Stimulated activated CD4-positive, alpha-beta T cell treated with anti-CD3 and anti-CD28 coated beads, Interleukin-15, amount 100 ng/mL, for 48 hours (primary cell): ENCODE measurements around the gene CSTA.
"Not testable (repeated sequence)": the region's sequence is repeated elsewhere in the genome, so short reads cannot be mapped to it uniquely, and the experiment has no call there.

ENCODE experiments used
- DNase-seq, 2 donors: peaks; one replicate each; pipeline ENCODE4 v3.0.0-alpha.2; 2020; ENCODE audit warnings: low read depth in 2 of 2

Gene CSTA

DNA sequence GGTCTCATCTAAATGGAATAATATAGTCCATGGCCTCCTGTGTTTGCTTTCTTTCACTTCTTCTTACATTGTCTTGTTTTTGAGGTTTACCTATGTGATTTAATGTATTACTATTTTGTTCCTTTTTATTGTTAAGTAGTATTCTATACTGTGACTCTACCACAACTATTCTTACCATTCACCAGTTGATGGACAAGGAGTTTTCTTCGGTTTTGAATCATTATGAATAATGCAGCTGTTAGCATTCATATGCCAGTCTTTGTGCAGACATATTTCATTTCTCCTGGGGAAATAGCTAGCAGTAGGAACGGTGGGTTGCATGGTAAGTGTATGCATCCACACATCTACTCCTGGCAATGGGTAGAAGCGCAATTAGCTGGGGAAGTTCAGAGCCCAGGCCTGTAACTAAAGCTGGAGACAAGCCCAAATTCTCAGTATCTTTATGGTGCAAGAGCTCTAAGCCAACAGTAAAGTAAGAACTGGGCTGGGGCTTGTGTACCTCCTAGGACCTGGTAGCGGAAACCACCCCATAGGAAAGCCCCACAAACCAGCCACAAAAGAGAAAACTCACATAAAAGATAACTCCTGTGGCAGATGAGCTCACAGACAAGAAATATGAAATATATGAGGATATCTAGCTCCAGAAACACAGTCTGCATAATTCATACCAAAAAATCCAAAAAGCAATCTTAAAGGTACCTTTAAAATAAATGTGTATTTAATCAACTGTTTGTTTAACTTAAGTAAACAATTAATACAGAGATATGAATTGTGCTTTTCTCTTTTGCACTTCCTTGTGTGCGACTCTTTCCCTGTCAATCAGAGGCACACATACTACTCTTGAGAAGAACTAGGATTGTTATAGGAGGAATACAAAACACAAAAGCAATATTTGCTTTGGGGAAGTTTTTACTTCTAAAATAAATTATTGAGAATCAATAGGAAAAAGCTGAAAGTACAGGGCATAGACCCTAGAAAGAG lies 2.7 kb upstream of the CSTA start:
- DNase-seq: no peak

DNA sequence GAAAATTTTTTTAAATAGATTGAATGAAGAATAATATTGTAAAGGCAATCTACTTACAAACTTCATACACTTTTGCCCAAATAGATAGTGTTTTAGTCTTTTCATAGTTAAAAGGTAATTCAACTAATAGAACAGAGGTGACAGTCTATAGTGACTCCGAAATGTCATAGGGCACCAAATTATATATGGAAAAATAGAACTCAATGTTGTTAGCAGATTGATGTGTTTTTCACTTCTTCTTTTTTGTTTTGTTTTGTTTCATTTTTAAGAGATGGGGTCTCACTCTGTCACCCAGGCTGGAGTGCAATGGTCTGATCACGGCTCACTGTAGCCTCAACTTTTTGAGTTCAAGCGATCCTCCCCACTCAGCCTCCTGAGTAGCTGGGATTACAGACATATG lies 721 bp downstream of the CSTA start:
- DNase-seq: no peak

DNA sequence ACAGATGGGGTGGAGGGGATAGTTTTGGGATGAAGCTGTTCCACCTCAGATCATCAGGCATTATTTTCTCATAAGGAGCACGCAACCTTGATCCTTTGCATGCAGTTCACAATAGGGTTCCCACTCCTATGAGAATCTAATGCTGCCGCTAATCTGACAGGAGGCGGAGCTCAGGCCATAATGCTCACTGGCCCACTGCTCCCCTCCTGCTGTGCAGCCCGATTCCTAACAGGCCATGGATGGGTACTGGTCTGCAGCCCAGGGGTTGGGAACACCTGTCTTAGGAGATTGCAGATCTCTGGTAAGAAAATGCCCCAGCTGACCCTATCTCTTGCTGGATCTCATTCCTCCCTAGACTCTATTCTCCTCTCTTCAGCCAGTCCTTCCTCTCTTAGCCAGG lies 6.8 kb downstream of the CSTA start:
- no peak for DNase-seq

DNA sequence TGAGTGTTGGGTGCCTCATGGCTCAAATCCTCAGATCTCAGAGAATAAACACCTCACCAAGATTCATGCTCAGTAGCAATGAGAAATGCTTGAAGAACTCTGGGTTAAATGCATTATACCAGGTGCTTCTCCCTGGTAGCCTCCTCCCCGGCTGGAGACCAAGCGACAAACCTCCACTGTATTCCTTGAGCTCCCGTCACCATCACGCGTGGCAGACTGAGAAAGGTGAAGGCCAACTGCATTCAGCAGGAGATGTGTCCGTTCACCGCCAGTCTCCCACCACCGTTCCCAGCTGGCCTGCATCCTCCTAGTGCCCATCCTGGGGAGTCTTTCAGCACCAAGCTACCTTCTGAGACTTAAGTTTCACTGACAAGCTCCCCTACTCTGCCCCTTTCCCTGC lies 7.5 kb downstream of the CSTA start:
- no peak for DNase-seq

DNA sequence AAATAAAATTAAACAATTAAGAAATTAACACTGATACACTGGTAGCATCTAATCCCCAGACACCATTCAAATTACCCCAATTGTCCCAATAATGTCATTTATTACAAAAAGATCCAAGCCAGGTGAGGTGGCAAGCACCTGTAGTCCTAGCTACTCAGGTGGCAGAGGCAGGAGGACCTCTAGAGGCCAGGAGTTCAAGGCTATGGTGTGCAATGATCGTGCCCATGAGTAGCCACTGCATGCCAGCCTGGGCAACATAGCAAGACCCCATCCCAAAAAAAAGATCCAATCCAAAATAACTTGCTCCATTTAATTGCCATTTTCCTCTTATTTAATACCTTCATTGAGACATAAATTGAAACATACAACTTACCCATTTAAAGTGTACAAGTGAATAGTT lies 17.8 kb downstream of the CSTA start:
- DNase-seq: no peak

DNA sequence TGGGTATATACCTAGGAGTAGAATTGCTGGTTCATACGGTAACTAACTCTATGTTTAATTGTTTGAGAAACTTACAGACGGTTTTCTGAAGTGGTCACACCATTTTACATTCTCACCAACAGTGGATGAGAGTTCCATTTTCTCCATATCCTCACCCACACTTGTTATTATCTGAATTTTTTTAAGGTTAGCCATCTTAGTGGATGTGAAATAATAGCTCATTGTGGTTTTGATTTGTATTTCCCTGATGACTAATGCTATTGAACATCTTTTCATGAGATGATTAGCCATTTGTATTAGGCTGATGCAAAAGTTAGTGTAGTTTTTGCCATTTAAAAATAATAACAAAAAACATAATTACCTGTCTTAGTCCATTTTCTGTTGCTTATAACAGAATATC lies 18.6 kb downstream of the CSTA start:
- DNase-seq: no peak

DNA sequence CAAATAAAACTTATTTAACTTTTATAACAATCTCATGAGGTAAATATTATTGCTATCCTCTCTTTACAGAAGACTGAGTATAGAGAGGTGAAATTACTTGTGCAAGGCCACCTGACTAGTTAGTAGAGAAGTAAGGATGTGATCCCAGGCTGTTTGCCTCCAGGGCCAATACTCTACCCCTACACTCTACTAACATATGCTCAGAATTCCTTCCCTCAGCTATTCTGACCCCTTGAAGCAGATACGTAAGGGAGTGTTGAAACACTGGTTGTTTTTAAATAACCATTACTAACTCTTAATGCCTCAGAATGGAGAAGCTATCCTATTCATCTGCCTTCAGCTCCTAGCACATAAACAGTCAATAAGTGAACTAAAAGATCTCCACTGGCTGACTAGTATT lies 24.1 kb downstream of the CSTA start:
- DNase-seq: no peak

DNA sequence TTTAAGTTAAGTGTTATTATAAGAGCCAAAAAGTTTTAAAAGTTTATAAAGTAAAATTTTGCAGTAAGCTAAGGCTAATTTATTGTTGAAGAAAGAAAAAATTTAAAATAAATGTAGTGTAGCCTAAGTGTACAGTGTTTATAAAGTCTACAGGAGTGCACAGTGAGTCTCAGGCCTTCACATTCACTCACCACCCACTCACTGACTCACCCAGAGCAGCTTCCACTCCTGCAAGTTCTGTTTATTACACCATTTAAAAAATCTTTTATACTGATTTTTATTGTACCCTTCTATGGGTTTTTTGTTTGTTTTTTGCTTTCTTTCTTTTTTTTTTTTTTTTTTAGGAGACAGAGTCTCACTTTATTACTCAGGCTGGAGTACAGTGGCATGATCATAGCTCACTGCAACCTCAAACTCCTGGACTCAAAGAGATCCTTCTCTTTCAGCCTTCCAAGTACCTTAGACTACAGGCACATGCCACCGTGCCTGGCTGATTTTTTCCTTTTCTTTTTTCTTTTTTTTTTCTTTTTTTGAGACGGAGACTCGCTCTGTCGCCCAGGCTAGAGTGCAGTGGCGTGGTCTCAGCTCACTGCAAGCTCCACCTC lies 25.9 kb downstream of the CSTA start:
- DNase-seq: no peak

DNA sequence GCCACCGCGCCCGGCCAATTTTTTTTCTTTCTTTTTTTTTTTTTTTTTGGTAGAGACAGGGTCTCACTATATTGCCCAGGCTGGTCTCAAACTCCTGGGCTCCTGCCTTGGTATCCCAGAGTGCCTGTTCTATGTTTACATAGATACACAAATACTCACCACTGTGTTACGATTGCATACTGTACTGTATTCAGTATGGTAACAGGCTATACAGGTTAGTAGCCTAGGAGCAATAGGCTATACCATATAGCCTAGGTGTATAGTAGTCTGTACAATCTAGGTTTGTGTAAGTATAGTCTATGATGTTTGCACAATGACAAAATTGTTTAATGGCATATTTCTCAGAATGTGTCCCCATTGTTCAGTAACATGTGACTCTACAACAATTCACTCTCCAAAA lies 26.6 kb downstream of the CSTA start:
- no peak for DNase-seq

DNA sequence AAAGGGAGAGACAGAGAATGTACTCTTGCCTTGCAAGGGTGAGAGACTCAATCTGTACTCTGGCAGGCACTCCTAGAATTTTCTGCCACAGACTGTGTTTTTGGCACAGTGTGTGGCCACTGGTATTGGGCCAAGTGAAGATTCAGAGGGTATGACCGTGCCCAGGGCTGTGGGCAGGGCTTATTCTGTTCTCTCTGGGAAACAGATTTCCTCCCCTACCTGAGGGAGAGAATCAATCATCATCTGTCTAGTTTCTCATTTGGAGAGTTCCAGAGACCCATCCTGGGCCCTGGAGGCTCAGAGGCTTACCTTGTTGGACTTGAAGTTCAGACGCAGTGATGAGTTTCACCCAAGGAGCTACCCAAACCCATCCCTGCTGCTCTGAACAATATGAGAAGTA lies 28.2 kb downstream of the CSTA start:
- DNase-seq: no peak

DNA sequence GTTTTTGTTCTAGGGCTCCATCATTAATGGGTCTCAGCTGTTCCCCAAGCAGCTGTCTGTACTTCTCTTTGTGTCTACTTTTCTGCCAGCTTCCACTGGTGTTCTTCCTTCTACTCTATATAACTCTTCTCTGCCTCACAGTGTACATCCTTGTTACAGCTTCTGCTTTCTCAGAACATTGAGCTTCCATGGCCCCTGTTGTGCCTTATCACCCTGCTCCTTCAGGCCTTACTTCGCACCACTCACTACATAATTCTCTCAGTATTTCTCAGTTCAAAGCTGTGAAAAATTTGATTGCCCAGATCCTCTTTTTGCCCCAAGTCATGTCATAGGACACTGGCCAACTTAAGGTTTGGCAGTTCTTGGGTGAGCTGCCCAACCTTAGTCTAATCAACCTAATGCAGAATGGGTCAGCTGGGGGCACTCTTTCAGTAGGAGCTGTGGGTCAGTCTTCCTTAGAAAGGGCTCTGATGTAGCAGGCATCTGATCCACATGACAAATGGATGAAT lies 28.9 kb downstream of the CSTA start:
- DNase-seq: no peak

DNA sequence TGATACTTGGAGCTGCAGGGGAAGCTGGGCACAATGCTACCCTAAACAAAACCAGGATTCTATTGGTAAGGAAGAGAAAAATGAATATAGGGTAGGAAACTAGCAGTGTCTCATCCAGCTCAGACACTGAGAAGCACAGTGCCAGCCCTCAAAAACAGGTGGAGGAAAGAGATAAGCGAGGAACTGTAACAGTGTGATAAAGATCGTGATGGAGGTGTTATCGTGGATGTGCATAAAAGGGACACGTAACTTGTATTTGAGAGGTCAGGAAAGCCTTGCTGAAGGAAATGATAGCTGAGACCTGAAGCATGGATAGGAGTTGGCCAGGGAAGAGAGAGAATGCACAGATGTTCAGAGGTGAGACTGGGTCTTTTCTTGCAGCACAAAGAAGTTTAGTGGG lies 30.6 kb downstream of the CSTA start:
- DNase-seq: no peak

DNA sequence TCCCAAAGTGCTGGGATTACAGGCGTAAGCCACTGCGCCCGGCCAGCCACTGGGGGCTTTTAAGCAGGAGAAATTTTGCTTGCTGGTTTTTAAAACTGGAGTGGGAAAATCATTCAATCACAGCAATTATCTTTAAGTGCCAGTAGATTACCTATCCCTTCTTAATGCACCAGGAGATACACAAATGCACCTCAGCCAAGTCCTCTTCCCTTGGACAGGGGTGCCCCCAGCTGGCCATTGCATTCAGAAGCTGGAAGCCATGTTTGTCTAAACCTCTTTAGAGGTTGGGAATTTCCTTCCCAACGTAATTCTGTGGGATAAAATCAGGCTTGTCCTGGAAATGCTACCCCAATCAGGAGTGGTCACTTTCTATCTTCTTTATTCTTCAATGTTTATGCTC lies 31.4 kb downstream of the CSTA start:
- no peak for DNase-seq

DNA sequence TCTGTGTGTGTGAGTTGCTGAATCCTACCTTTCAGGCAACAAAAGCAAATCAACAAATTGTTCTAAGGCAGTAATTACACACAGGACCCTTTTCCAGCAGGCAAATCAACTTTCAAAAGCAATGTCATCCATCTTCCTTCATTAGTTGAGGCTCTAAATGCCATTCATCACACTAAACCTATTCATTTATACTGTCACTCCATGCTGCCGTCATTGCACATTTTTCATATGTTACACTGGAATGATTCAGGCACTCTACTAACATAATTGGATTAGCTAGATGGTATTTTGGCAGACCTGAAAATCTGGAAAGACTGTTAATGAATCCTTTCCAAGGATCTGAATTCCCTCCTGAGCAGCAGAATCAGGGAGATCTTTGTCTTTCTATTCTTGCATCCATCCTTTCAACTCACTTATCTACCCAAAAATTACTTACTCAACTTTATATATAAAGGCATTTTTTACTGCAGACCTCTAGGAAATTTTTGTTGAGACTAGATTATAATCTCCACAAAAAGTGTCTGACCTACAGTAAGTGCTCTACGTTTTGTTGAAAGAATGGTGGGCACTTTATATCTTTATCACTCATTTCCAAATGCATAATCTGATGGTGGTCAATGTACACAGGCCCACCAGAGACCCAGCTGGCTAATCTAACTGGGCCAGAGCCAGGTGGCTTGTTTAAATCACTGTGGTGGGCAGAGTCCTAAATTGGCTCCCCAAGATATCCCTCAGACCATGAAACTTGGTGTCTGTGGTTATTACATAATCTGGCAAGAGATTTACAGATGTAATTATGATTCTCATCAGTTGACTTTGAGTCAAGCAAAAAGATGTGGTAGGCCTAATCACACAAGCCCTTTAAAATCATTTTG lies 33.0 kb downstream of the CSTA start:
- no peak for DNase-seq

DNA sequence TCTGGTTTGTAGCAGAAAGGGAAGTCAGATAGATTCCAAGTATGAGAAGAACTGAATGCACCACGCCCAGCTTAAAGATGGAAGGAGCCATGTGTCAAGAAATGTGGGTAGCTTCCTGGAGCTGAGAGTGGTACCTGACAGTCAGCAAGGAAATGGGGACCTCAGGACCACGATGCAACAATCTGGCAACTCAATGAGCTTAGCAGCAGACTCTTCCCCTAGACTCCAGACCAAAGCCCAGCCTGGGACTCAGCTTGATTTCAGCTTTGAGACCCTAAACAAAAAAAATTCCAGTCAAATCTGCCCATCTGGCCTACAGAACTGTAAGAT lies 33.6 kb downstream of the CSTA start:
- no peak for DNase-seq

DNA sequence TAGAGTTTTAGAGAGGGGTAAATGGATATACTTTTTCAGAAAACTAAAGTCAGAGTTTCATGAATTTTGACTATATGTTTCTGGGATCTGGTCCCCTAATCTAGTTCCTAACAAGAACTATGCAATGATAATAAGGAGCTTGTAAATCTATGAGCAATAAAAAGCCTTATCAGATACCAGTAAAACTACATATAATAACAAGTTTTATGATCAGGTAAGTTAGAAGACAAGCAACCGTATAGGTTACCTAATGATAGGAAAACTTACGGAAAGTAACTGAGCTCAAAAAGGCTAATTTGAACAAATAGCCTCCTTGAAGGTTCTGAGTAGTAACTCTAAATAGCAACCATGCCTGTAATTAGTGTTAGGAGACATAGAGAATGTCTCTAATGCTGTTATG lies 37.0 kb downstream of the CSTA start:
- DNase-seq: no peak

DNA sequence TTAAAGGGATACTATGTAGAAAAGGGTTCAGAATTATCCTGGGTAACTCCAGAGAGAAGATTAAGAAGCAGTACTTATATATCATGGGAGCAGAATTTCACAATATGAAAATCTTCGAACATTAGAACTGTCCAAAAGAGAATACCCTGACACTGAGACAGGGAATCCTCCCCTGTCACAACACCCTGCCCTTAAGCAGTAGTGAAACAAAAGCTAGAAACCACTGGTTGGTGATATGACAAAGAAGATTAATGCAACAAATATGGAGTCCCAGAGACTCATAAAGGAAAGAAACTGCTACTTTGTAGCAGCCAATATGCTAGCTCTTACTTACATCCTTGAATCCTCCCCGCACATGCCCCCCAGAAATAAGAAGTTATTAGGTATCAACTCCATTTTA lies 39.4 kb downstream of the CSTA start:
- DNase-seq: no peak

DNA sequence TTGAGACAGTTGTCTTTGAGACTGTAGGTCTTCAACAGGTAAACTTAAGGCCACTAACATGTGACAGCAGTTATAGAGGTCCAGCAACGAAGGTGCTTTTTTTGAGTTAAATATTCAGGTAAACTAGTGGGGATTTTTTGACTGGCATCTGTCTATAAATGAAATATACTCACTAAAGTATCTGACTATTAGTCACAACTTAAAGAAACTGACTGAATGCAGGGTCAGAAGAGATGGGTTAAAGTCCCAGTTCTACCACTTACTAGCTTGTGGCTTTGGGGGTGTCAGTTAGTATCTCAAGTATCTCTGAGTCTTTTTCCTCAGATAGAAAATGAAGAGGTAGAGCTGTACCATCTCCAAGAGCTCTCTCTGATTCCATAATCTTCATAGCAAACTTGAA lies 40.0 kb downstream of the CSTA start:
- no peak for DNase-seq

DNA sequence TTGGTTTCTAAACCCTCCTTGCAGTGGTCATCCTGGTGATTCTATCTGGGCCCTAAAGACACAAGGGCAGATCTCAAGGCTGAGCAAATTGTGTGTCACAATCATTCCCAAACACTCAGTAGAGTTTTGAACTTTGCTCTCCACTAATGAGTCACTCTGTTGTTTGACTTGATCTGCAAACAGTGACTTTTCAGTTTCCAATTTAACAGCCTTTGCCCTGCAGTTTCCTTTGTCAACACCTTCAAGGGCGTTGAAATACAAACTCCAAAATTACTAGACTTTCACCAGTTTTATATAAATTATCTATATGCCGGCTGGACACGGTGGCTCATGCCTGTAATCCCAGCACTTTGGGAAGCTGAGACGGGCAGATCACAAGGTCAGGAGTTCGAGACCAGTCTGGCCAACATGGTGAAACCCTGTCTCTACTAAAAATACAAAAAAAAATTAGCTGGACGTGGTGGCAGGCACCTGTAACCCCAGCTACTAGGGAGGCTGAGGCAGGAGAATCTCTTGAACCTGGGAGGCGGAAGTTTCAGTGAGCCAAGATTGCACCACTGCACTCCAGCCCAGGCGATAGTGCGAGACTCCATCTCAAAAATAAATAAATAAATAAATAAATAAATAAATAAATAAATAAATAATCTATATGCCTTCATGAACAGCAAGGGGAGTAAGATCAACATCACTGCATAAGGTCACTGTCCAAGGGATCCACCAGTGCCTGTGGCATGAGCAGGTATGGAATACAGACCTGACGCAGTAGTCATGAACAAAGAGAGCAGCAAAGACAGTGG lies 40.7 kb downstream of the CSTA start:
- not testable (repeated sequence) for DNase-seq

DNA sequence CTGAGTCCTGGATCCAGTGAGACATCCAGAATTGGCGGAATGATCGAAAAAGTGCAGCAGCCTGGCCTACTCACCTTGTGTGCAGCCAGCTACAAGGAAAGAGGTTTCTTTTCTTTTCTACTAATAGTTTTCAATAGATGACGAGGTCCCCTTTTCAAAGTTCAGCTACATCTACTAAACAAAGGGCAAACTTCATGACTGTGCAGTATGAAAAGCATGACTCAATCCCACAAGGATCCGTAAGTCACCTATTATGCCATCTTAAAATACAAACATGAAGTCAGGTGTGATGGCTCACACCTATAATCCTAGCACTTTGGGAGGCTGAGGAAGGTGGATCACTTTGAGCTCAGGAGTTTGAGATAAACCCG lies 41.3 kb downstream of the CSTA start:
- no peak for DNase-seq

DNA sequence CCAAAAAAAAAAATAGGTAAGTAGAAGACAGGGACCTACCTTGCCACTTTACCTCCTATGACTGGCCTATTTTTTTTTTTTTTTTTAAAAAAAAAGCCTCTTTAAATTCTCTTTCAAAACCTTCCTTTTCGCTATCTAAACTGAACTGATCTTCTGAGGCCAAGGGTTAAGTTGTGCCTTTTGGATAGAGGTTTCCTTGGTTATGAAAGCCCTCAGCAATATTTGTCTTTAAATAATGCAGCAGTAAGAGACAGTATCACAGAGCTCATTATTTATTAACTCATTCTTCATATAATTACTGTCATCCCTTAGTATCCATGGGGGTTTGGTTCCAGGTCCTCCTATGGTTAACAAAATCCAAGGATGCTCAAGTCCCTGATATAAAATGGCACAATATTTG lies 49.0 kb downstream of the CSTA start:
- DNase-seq: no peak

DNA sequence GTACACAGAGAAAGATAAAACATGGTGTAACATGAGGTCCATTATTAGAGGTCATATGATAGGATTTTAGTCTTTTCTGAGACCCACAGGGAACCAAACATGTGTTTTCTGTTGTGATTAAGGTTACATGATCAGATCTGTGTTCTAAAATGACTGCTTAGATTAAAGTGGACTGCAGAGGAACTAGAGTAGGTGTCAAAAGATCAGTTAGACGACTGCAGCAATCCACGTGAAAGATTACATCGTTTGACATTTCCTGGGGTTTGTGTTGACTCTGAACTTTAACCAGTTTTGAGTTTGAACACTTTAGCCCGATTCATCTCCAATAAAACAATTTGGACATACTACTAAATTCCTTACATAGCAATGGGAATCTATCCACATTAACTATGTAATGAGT lies 52.9 kb downstream of the CSTA start:
- DNase-seq: no peak
